NCI-H82 (cell line): ENCODE results near the gene COX17.
A peak's percentile ranks its signal among the peaks of the same experiment; 100 is the strongest.

Experiments used
- DNase-seq: peaks from one replicate; lab custom pipeline; 2025; lab: John Stamatoyannopoulos, UW

The COX17 gene

DNA sequence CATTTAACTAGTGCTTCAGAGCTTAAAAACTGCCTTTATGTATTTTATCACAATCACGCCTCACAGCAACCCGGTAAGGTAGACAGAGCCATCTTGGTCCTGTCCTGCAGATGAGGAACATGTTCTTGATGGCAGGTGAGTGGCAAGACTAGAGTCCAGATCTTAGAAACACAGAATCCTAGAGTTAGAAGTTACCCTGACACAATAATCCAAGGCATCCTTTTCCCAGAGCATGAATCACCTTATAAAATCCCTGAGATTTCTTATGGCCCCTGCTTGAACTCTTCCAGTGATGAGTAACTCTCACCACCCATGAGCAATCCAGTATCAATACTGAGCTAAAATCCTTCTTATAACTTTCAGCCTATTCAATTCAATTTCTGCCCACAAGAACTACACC is 33.7 kb downstream of the COX17 start:
- peak; percentile 23 for DNase-seq

DNA sequence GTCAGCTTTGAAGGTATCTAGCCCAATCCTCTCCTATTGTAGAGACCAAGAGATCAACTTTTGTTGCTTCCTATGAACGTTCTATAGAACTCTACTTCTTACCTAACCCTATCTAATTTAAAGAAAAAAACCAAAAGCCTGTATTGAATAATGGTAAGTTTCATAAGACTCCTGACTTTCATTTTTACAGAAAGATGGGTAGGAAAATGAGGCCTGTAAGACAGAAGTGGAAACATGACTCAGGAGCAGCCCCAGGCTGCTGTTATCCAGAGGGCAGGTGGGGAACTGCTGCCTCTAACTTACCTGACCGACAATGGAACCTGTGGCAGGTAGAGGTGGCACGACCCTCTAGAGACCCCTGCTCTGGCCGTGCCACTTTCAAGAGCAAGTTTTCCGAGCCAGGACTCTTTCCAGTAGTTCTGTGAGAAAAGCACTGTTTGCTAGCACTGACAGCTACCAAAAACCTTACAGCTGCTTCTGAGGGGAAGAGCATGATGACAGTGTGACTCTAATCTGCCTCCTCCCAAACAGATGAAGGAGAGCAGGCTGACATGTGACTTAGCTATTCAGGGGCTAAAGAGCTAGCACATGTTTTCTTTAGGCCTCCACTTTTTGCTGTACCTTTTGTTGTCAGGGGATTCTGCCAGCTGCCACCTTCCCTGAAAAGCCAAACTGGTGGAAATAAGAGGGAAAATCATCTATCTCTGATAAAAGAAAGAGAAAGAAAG is 34.3 kb downstream of the COX17 start:
- DNase-seq, result peak; percentile 80

DNA sequence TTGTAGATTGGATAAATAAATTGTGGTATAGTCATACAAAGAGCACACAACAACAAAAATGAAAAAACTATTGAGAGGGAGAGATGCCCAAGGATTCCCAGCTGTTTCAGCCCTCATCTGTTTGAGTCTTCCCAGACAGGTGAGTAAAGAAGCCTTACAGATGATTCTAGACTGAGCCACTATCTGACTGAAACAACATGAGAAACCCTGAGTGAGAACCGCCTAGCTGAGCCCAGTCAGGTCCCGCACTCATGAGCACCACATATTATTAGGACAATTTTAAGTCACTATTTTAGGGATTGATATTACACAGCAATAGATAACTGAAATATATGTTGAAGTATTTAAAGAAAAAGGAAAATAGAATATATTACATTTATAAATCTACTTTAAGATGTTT is 35.8 kb downstream of the COX17 start:
- no peak for DNase-seq

DNA sequence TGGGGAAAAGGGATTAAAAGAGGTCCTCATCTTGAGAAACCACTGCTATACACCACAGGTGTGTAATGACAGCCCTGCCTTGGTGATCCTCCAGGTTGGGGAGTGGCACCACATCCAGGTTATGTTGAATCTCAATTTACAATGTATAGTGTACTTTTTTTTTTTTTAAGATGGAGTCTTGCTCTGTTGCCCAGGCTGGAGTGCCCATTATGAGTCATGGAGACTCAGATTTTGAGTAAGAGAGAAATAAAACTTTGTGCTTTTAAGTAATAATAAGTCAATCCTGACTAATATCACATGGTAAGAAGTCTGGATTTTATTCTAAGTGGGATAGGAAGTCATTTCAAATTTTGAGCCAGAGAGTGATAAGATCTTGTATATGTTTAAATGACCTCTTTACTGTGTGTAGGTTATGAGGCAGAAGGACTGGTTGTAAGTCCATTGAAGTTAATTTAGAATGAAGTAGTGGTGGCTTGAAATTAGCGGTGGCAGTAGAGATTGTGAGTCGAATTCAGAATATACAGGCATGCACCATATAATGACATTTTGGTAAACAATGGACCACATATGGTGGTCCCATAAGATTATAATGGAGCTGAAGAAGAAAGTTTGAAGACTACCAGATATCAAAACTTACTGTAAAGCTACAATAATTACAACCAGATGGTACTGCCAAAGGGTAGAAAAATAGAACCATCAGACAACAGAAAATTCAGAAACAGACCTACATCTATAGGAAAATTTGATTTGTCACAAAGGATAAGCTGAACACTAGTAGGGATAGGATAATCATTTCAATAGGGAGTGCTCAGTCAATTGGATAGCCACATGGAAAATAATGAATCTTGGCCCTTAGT is 37.5 kb downstream of the COX17 start:
- DNase-seq, result no peak

DNA sequence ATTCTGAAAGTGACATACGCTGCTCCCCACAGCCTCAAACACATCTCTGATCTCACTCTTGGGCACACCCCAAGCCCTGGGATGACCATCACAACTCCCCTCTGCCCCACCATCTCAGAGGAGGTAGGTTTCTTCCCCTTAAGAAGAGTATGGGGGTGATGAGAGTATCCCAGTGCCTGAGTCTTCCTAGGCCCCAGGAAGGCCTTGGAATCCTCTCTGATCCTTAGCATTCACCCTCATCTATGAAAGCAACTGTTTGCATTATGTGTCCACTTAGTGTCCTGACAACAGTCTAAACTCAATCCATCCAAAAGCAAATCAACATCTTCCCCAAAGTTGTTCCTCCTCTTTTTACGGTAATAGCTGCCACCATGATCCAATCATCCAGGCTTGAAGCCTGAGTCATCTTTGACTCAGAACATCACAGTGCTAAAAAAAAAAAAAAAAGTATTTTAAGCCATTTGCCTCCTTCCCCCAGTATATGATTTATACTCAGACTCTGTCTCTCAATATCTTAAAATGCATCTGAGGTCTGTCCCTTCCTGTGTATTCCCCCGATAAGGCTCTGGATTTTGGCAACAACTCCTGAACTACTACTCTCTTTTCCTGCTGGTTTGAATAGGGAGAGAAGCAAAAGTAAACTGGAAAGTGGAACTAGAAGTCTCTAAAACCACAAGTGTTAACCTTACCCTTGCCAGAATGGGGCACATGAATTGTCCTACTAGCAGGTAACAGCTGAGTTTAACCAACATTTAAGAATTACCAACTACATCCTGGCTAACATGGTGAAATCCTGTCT is 39.3 kb downstream of the COX17 start:
- DNase-seq, result peak; percentile 48

DNA sequence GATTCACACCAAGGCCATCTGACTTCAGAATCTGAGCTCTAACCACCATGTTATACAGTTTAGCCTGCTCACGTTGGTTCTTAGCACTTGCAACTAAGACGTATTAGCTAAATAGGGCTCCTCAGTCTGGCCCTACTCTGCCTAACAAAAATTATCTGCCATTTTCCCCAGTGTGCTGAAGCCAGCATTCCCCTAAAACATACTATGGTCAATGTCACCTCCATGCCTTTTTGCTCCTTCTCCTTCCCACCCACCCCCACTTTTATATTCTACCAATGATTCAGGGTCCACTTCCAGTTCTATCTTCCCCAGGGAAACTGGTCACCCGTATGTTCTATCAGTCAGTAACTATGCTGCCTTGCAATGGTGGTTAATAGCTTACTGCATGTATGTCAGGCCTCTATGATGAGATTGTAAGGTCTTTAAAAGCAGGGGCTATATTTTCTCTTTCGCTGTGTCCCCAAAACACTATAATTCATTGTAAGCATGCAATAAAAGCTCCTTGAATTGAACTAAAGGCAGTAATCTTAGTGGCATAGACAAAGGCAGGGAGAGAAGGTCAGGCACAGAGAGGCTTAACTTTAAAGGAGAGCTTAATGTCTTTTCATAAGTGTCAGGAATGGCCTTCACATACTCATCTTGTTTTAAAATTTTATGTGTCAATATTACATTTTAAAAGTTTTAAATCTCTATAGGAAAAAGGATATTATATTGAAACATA is 40.2 kb downstream of the COX17 start:
- no peak for DNase-seq

DNA sequence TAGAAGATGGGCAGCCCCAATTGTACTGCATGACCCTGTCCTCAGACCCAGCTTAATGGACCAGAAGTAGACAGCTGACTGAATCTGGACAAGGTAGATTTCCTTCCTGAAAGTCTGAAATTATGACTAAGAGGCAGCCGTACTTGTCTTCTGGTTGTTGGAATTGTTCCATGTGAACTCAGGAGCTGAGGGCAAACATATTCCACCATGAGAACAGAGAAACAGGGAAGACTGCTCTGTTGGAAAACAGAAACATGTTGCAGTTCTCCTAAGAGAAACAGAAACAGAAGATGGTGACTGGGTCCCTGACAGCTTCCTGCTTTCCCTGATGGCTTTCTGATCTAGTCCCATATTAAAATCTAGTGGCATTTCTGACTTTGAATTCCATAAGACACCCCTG is 41.0 kb downstream of the COX17 start:
- no peak for DNase-seq

DNA sequence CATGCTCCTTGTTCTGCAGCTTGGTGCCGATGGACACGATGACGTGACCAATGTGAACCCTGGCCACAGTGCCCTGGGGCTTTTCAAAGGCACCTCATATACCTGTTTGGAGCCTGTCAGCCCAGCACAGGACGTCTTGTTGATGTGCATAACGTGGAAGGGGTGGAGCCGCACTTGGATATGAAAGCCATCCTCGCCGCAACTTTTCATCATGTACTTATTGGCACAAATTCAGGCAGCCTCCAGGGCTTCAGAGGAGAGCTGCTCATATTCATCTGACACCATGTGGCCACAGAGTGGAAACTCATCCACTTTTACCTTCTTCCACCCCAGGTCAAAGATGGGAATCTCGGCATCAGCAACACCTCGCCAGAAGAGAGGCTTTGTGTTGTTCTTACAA is 41.5 kb downstream of the COX17 start:
- peak; percentile 17 for DNase-seq

DNA sequence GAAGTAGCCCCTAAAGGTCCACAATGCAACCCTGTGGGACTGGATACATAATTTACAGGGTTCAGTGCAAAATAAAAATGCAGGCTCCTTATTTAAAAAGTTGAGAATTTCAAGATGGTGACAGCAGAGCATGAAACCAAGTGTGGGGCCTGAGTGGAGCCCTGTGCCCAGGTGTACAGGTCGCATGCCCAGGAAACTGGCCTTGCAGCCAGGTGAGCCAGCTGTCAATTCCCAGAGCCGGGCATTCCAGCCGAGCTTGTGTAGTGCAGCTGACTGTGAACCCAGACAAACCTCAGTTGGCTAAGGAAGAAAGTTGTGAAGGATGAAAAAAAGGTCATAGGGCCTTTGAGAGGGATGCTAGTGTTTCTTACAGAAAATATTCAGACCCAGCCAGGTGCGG is 44.4 kb downstream of the COX17 start:
- no peak for DNase-seq

DNA sequence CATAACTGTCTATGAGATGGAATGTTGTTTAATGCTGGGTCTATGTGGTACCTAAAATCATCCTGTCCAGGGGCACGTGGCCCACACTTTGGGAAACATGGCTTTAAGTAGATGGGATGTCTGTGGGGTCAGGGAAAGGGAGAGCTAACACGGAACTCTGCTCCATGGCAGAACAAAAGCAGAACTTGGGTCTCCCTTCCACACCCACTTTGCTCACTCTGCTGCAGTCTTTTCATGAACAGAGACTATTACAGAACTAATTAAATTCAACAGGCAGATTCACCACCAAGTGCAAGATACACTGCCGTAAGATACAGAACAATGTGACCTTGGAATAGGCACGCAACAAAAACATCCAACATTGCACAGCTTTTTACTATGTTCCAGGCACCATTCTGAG is 45.0 kb downstream of the COX17 start:
- DNase-seq, result no peak

DNA sequence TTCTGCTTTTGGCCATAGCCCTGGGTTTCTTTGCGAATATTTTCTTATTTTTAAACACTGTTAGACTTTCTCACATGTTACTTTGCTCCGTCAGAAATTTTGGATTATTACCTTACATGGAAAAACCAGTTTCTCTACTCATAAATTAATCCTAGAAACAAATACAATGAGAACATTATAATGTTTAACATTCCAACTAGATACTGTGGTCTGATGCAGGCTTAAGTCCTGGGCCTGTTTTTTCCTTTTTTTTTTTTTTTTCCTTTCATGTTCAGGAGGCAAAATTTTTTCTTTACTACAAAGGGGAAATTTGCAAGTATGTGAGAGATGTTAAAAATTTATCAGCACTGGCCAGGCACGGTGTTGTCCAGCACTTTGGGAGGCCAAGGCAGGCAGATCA is 45.7 kb downstream of the COX17 start:
- no peak for DNase-seq

DNA sequence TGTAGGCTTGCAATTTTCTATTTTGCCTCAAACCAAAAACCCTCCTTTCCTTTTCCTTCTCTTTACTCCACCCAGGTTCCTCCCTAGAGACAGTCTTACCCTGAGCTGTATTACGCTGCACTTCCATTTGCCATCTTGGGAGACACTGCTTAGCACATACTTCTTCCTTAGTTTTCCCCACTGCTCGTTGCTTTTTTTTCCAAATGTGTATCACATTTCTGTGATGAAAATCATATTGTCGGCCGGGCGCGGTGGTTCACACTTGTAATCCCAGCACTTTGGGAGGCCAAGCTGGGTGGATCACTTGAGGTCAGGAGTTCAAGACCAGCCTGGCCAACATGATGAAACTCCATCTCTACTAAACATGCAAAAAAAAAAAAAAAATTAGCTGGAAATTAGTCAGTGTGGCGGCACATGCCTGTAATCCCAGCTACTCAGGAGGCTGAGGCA is 46.3 kb downstream of the COX17 start:
- no peak for DNase-seq

DNA sequence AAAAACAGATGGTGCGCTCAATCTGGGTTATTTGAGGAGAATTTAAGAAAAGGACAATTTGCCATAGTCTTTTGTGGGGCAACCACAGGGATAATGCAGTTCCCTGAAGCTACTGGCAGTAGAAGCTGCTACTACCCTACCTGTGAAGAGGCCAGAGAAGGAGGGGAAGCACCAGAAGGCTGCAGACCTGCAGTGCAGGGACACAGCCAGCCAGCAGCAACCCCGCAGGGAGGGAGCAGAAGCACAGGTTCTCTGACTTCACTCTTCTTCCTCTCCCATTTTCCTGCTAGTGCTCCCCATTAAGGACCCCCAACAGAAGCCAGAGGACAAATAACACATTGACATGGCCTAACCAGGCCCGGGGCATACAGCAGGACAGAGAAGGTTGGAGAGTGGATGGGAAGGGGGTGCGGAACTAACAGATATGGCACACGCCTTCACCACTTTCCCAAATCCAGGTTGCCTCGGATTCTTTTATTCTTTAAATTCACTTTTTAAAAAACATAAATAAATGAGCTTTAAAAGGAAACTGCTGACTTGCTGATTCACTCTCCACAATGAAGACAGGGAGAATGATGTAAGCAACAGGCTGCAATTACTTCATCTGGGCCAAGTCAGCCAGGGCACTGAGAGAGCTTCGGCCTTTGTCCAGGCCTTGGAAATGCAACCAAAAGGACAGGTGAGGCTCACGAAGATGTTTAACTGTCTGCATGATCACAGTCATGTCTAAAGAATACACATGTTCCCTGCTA is 46.9 kb downstream of the COX17 start:
- DNase-seq, result no peak

DNA sequence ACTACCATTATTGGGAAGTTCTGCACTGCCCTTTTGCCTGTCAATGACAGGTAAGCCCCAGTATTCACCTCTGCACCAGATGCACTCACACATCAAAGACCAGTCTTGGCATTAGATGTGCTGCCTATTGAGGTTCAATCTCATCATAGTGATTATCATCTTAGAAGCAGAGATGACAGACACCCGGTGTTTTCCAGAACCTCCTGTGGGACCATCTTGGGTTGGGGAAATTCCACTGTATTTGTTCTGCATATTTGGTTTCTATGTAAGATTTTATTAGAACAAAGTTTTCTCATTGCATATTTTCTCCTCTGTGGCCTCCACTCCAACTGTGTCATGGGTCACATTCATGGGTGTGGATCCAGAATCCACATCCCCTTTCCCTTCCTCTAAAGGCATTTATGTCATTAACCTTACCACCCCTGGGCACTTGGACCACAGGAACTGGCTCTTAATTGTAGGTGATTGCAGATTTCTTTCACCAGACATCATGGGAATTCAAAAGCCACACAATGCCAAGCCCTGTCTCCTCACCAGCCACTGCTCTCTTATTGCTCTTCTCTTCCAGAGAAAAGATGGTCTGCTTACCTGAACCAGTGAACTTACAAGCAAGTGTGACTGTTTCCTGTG is 48.3 kb downstream of the COX17 start:
- DNase-seq, result no peak

DNA sequence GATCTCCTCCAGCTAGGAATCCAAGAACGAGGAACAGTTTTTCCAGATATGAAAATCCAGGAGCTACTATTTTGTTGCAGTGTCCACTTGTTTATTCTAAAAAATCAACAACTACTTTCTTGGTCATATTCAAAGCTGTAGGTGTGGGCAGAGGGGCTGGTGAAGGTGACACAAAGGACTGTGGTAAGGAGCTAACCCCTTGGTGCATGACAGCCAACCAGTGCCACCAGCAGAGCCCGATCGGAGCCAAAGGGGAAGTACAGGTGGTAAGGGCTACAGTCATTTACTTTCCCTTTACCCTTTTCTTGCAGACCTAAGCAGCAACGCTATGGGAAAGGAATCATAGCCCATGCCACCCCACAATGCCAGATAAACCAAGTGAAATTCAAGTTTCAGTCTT is 48.8 kb downstream of the COX17 start:
- DNase-seq, result no peak

DNA sequence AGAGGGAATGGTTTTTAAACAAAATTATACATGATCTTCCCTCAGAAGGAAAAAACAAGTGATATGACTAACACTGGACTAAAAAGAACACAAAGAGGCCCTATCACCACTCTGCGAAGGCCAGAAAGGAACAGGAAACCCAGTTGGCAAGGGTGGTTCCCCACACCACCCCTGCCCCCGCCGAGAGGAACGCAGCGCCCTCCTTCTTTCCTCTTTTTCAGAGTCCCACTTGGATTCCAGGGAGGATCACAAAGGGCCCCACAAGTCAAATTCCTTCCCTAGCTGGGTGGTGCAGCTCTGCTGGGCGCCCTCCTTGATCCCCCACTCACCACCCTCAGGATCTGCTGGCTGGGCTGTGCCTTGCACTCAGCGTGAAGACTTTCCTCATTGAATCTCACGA is 49.7 kb downstream of the COX17 start:
- no peak for DNase-seq

DNA sequence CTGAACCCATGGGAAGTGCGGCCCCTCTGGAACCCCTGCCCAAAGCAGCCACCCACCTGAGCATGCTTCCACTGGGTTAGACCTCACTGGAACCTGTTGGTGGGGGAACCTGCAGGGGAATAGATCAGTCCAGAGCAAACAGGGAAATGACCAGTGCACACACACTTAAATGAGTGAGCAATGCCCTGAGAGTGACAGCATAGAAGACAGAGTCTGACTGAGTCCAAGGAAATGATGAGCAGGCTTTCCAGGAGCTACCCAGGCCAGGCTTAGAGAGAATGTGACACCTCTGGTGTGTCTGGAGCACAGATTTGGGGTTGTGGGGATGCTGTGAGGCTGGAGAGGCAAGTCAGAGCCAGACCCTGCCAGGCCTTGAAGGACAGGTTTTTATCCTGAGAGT is 51.0 kb downstream of the COX17 start:
- no peak for DNase-seq

DNA sequence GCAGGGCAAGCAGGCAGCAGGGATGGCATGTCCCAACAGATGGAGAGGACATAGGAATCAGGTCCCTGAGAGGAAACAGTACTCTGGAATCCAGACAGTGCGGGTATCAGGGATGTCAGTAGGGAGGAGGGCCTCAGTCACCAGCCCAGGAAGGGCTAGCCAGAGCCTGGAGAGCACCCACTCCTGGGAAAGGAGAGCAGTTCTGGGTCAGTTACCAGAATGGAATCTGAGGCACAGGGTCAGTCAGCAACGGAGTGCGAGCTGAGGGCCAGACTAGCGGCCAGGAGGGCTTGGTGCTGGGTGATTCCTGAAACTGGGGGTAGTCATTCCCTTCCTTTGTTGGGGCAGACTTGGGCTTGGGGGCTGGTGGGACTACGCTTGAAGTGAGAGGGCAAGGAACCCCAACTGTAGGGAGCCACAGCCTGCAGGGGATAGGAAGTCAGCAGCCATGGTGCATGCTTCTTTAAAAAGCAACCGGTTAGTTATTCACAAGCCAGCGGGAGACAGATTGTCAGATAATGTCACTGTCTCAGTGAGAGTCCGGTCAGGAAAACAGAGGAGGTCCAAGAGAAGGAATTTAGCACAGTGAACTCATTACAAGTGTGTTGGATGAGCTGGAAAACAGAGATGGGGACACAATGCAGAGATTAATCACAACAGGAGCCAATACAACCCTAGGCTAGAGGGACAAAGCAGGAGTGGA is 51.6 kb downstream of the COX17 start:
- no peak for DNase-seq

DNA sequence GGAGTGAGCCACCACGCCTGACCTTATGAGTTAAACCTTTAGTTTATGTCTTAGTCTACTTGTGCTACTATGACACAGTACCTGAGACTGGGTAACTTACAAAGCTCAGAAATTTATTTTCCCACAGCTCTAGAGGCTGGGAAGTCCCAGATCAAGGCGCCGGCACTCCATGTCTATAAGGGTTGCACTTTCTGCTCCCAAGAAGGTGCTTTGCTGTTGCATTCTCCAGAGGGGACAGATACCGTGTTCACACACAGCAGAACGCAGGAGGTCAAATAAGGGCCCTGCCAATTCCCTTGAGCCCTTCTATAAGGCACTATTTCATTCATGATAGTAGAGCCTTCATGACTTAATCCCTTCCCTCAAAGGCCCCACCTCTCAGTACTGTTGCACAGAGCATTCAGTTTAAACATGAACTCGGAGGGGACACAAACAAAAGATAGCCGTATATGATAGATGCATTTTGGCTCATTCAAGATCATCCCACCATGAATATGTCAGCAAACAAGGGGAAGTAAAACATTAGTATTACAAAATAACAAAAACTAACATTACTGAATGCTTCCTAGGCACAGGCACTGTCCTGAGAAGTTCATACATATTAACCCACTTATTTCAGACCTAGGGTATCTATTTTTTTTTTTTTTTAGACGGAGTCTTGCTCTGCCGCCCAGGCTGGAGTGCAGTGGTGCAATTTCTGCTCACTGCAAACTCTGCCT is 53.0 kb downstream of the COX17 start:
- no peak for DNase-seq
